GM21717 (cell line): Measurements from ENCODE around the gene EGFR.

Experiments
- ATAC-seq: cut with Tn5 transposase; IDR thresholded peaks from one replicate; pipeline ENCODE4 v1.9.1; 2021; ENCODE audit warnings: mild to moderate bottlenecking, moderate library complexity; ENCODE audit not compliant: unreplicated experiment

Gene EGFR

DNA sequence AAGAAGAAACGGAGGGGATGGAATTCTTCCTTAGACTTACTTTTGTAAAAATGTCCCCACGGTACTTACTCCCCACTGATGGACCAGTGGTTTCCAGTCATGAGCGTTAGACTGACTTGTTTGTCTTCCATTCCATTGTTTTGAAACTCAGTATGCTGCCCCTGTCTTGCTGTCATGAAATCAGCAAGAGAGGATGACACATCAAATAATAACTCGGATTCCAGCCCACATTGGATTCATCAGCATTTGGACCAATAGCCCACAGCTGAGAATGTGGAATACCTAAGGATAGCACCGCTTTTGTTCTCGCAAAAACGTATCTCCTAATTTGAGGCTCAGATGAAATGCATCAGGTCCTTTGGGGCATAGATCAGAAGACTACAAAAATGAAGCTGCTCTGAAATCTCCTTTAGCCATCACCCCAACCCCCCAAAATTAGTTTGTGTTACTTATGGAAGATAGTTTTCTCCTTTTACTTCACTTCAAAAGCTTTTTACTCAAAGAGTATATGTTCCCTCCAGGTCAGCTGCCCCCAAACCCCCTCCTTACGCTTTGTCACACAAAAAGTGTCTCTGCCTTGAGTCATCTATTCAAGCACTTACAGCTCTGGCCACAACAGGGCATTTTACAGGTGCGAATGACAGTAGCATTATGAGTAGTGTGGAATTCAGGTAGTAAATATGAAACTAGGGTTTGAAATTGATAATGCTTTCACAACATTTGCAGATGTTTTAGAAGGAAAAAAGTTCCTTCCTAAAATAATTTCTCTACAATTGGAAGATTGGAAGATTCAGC lies 187.6 kb downstream of the EGFR start:
- ATAC-seq: peak; percentile 72

DNA sequence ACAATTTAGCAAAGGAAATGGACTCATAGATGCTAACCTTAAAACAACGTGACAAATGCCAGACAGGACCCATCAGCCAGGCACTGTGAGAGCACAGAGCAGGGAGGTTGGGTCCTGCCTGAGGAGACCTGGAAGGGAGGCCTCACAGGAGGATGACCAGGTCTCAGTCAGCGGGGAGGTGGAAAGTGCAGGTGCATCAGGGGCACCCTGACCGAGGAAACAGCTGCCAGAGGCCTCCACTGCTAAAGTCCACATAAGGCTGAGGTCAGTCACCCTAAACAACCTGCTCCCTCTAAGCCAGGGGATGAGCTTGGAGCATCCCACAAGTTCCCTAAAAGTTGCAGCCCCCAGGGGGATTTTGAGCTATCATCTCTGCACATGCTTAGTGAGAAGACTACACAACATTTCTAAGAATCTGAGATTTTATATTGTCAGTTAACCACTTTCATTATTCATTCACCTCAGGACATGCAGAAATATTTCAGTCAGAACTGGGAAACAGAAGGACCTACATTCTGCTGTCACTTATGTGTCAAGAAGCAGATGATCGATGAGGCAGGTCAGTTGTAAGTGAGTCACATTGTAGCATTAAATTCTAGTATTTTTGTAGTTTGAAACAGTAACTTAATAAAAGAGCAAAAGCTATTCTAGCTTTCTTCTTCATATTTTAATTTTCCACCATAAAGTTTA lies 188.8 kb downstream of the EGFR start:
- ATAC-seq: no peak

DNA sequence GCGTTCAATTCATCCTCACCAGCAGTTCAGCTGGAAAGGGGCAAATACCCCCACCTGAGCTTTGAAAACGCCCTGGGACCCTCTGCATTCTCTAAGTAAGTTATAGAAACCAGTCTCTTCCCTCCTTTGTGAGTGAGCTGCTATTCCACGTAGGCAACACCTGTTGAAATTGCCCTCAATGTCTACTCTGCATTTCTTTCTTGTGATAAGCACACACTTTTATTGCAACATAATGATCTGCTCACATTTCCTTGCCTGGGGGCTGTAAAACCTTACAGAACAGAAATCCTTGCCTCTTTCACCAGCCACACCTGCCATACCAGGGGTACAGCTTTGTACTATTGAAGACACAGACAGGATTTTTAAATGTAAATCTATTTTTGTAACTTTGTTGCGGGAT lies 190.5 kb downstream of the EGFR start:
- ATAC-seq: no peak

DNA sequence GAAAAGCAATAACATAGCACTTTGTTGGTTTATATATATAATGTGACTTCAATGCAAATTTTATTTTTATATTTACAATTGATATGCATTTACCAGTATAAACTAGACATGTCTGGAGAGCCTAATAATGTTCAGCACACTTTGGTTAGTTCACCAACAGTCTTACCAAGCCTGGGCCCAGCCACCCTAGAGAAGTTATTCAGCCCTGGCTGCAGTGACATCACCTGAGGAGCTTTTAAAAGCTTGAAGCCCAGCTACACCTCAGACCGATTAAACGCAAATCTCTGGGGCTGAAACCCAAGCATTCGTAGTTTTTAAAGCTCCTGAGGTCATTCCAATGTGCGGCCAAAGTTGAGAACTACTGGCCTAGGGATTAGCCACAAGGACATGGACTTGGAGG lies 191.4 kb downstream of the EGFR start:
- ATAC-seq: no peak

DNA sequence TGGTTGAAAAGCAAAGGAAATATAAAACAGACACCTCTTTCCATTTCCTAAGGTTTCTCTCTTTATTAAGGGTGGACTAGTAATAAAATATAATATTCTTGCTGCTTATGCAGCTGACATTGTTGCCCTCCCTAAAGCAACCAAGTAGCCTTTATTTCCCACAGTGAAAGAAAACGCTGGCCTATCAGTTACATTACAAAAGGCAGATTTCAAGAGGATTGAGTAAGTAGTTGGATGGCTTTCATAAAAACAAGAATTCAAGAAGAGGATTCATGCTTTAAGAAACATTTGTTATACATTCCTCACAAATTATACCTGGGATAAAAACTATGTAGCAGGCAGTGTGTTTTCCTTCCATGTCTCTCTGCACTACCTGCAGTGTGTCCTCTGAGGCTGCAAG lies 191.9 kb downstream of the EGFR start:
- no peak for ATAC-seq

DNA sequence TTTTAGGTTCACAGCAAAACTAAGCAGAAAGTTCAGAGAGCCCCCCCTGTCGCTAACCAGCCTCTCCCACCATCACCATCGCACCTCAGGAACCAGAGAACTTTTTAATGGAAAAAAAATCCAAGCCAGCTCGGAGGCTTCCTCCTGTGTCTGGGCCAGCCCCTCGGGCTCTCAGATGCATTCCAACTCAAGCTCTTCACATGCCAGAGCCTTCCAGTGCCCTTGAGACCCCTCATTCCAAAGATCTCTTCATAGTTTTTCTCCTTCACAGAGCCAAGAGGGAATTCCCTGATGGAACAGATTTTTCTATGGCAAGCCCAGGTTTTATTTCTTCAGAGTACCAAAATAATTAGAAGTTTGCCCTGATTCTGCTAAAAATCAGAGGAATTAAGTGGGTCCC lies 192.9 kb downstream of the EGFR start:
- ATAC-seq: no peak

DNA sequence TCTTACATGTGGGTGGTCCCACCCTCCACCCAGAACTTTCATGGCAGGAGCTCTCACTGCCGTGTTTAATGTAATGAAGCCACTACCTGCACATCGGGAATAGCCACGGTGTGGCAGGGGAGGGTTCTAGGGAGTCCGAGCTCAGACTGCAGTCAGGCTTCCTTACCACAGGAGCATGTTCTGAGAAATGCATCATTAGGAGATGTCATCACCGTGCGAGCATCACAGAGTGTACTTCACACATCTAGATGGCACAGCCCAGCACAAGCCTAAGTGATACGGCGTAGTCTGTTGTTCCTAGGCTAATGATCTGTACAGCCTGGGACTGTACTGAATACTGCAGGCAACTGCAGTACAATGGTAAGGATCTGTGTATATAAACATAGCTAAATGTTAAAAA lies 193.4 kb downstream of the EGFR start:
- no peak for ATAC-seq

DNA sequence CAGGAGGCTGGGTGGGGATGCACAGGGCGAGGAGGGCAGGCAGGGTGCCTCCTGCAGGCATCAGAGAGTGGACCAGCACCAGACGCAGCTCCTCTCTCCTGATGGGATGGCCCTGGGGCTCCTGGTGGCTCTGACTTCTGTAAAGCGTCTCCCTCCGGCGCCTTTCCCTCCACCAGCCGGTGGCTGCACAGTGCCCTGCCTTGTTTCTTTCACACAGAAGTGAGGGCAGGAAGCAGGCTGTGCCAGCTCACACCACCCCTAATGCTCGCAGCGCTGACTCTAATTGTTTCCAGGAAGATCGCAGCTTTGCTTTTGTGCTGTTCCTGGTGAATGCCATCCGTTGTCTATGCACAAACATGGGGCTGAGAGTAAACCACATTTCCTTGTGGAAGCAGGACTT lies 194.0 kb downstream of the EGFR start:
- ATAC-seq: no peak

DNA sequence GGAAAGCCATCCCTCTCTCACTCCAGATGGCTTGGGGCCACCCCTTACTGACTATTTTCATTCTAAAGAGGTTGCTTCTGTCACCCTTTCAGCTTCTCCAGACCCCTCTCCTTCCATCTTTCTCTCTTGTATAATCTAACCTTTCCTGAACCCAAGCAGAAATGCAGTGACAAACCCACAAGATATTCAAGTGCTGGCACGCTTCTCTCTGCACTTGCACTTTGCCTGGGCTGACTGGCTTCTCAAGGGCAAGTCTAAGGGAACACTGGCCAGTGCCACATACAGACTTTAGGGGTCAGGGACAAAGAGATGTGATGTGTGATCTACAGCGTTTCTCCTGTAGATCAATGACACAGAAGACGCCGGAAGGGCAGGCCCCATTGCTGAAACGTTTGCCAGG lies 195.9 kb downstream of the EGFR start:
- no peak for ATAC-seq

DNA sequence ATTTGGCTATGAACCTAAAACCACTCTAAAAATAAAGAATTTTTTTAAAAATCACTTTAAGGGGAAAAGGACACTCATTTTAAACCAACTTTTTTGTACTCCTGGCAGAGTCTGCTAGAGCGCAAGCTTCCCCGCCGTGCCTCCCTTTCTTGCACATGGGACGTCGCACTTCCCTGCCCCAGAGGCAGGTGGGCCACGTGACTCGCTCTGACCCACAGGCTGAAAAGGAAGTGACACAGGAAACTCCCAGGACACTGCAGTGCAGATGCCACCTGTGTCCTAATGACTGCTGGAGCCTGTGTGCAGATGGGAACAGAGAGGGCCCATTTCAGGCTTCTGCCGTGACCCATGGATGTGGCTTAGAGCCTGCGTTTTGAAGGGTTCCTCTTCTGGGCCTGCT lies 204.2 kb downstream of the EGFR start:
- no peak for ATAC-seq

DNA sequence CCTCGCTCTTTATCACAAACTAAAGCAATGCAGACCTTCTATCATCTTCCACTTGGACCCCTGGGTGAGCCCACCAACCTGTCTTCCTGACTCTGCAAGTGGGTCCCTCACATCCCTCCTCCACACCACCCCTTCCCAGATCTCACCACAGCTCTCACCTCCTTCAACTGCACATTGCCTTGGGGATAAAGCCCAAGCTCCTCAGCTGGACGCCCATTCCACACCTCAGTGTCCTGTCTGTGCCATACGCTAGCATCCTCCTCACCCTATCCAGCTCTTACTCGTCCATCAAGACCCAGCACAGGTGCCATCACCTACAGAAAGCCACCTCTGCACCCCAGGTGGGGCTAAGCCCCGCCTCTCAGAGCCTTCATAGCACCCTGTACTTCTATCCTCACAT lies 205.3 kb downstream of the EGFR start:
- no peak for ATAC-seq

DNA sequence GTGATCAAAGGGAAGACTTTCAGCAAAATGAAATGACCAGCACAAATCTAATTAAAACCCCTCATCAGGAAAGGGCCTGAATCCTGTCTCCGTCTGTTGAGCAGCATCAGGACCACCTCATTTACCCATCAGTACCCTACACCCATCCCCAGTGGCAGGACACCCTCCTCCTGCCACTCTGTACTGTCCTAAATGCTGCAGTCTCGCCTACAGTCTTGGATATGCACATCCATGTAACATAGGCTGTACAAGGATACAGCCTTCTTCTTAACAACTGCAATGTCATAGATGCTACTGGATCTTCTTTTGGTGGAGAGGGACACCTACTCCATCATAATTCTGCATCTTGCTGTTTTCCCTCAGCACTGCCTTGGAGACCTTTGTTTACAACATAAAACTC lies 206.0 kb downstream of the EGFR start:
- no peak for ATAC-seq

DNA sequence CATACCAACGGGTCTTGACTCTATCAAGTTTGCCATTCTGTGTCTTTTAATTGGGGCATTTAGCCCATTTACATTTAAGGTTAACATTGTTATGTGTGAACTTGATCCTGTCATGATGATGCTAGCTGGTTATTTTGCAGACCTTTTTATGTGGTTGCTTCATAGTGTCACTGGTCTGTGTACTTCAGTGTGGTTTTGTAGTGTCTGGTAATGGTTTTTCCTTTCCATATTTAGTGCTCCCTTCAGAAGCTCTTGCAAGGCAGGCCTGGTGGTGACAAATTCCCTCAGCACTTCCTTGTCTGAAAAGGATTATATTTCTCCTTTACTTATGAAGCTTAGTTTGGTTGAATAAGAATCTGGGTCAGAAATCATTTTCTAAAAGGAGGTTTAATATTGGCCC lies 211.2 kb downstream of the EGFR start:
- ATAC-seq: no peak

DNA sequence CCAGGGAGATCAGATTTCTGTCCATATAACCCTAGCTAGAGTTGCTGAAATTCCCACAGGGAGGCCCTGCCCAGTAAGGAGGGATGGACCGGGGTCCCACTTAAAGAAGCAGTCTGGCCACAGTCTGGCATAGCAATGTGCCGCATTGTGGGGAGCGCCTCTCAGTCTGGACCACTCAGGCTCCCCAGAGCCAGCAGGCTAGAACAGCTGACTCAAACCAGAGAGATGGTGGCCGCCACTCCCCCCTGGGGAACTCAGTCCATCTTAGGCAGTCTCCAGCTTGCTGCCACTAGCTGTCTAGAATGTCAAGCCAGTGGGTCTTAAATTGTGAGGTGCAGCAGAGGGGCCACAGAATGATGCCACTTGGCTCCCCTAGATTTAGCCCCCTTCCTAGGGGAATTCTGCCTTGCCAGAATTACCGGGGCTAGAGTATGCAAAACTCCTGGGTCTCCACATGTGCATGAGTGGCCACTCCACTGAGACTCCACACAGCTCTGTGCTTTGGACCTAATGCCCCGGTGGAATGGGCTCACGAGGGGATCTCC lies 213.0 kb downstream of the EGFR start:
- ATAC-seq: no peak

DNA sequence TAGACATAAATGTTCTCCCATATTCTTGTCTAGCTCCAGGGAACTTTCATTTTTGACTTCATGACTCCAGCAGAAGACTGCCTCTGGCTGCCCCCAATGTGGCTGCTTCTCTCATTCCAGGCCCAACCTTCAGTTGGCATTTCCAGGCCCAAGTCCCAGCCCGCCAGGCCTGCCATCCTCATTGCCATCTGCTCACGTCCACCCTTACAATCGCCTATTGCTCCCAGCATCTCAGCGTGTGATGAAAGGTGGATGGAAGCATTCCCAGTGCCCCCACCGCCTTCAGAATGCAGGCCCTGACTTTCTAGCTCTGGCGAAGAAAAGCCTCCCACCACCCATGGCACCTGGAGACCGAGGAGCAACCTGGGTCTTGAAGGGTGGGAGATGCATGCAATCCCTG lies 214.2 kb downstream of the EGFR start:
- no peak for ATAC-seq

DNA sequence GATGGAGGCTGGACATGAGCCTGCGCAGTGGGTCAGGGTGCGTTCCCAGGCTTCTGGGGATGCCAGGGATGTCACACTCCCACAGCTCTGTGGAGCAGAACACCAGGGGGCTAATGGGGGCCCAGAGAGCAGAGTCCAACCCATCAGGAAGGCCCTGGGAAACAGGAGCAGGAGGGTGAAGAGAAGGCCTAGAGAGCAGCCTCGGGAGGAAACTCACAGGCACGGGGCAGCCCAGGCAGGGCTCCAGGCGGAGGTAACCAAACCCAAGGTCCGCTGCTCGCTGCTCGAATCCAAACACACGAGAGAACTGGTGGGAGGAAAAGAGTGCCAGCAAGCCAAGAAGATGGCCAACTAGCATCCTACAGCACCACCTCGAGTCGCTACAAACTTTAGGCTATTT lies 215.6 kb downstream of the EGFR start:
- ATAC-seq: no peak

DNA sequence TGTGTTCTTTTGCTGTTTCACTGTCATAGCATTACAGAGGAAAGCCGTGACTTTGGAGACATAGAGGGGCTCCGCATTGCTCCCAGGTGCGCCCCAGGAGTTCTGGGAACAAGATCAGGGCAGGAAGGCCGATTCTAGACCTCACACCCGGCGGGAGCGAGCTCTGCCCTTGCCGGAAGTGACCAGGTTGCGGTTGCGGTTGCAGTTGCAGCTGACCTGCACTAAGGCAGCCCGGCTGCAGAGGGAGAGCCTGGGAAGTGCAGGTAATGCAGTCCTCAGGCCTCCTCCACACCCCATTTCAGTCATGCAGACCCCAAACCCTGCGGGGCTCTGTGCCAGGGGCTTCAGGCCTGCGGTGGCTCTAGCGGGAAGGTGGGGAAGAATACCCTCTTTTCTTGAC lies 216.3 kb downstream of the EGFR start:
- ATAC-seq: no peak

DNA sequence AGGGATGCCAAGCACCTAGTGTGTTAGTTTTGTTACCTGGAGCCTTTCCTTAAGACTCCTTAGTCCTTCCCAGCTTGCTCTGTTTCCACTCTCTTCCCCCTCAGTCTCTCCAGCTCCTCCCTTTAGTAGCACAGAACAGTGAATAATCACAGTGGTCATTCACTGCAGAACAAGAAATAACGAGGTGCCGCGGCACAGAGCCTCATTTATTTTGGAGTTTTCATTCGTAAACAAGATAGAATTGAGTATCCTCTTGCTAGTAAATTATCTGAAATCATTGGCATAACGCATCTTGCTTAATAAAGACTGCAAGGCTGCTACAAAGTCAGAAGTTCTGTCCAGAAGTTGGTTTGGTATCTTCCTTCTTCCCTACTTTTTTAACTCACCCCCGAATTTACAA lies 217.0 kb downstream of the EGFR start:
- no peak for ATAC-seq

DNA sequence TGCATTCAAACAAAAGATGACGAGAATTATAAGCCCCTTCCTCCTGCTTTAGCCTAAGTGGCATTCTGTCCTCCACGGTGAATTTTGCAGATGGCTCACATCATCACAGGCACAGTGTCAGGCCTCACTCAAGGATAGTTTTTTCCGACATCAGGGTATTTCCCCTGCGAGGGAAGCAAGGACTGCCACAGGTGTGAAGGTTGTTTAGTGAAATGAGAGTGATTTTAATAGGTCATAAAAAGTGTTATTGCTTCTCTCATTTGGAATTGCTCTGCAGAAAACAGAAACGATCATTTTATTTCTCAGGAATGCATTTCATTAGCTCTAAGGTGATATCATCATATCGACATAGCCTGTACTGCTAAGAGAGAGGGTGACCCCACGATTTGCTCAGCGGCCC lies 217.7 kb downstream of the EGFR start:
- ATAC-seq: no peak

DNA sequence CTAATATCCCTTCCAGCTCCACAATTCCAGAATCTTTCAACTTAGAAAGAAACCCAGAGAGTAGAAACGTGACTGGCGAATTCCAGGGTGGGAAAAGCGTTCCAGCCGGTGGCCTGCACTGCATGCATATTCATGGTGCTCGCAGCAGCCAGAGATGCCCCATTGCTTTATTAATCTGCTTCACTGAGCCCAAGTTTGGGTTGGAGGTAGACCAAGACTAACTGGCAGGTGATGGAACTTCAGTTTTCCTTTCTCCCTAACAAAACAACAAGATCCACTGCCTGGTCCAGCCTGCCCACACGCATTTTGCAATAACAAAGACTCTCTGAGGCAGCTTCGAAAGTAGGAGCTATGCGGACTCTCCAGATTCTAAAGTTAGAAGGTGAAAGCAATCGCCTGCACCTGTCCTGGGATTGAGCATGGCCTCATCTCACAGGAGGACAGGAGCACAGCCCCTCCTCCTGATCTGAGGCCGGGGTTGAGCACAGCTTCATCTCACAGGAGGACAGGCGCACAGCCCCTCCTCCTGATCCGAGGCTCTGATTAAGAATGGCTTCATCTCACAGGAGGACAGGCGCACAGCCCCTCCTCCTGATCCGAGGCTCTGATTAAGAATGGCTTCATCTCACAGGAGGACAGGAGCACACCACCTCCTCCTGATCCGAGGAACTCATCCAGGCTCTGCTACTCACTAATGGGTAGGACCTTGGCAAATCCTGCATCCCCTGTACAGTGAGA lies 218.5 kb downstream of the EGFR start:
- ATAC-seq: no peak

DNA sequence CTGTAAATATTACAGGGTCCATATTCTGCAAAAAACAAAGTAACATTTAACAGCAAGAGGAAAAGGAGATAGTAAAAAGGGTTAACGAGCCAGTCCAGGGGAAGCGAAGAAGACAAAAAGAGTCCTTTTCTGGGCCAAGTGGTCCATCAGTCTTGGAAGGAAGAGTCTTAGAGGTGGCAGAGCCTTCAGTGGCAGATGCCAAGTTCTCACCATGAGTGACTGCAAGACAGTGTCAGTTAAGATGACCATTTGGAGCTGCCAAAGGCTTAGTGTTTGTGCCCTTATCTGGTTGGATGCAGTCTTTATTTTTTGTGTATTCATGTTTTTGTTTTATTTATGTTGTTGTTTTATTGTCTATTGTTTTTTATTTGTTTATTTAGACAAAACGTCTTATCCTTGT lies 220.6 kb downstream of the EGFR start:
- no peak for ATAC-seq
